ENCODE results near the gene COG6. TPM values are rescaled to one million over a fixed set of nuclear protein-coding genes. Genes with fewer than 3 reads are reported as not detected.

The COG6 gene
- total RNA-seq, 1 donor from 2014 or later = 24.0 TPM

GRCh38 chr13:39672378-39673132 is 17.1 kb downstream of the COG6 start:
- Histone ChIP-seq H3K9ac (ENCODE audit: low read depth in 1 of 3, low read length in 3 of 3) (no peak overlapping the region), H3K36me3 (ENCODE audit: control insufficient read depth in 3 of 3, insufficient read depth in 3 of 3, low read length in 3 of 3) (no peaks in the 10 kb centered on the region), H3K27ac (ENCODE audit: low read depth, low read length) (no peak overlapping the region), H3K4me1 (ENCODE audit: control insufficient read depth in 3 of 3, insufficient read depth in 3 of 3, low read length in 3 of 3) (no peaks in the 10 kb centered on the region), H3K4me3 (ENCODE audit: low read length in 3 of 3) (no peak overlapping the region), H3K27me3 (ENCODE audit: control insufficient read depth in 3 of 3, insufficient read depth in 3 of 3, low read length in 3 of 3) (no peaks in the 10 kb centered on the region), H3K9me3 (ENCODE audit: control insufficient read depth in 3 of 3, low read length in 3 of 3) (no peaks in the 10 kb centered on the region)

GRCh38 chr13:39675904-39676303 is 20.4 kb downstream of the COG6 start:
- H3K4me3 ChIP-seq (ENCODE audit: low read length in 3 of 3) = no peak overlapping the region
- H3K9me3 ChIP-seq (ENCODE audit: control insufficient read depth in 3 of 3, low read length in 3 of 3) = no peaks in the 10 kb centered on the region
- no peak overlapping the region for H3K9ac ChIP-seq (ENCODE audit: low read depth in 1 of 3, low read length in 3 of 3)
- H3K4me1 ChIP-seq (ENCODE audit: control insufficient read depth in 3 of 3, insufficient read depth in 3 of 3, low read length in 3 of 3) = no peaks in the 10 kb centered on the region
- no peaks in the 10 kb centered on the region for H3K27me3 ChIP-seq (ENCODE audit: control insufficient read depth in 3 of 3, insufficient read depth in 3 of 3, low read length in 3 of 3)
- peaks cover 4 to 13% (median 9%) of the 10 kb centered on the region in 3 donors for H3K36me3 ChIP-seq (ENCODE audit: control insufficient read depth in 3 of 3, insufficient read depth in 3 of 3, low read length in 3 of 3)
- no peak overlapping the region for H3K27ac ChIP-seq (ENCODE audit: low read depth, low read length)

- Histone ChIP-seq H3K4me3 (ENCODE audit: low read length in 3 of 3) (no peak overlapping the region), H3K36me3 (ENCODE audit: control insufficient read depth in 3 of 3, insufficient read depth in 3 of 3, low read length in 3 of 3) (peaks cover 4 to 14% (median 13%) of the 10 kb centered on the region in 3 donors), H3K9ac (ENCODE audit: low read depth in 1 of 3, low read length in 3 of 3) (no peak overlapping the region), H3K9me3 (ENCODE audit: control insufficient read depth in 3 of 3, low read length in 3 of 3) (no peaks in the 10 kb centered on the region), H3K27ac (ENCODE audit: low read depth, low read length) (no peak overlapping the region), H3K4me1 (ENCODE audit: control insufficient read depth in 3 of 3, insufficient read depth in 3 of 3, low read length in 3 of 3) (no peaks in the 10 kb centered on the region), H3K27me3 (ENCODE audit: control insufficient read depth in 3 of 3, insufficient read depth in 3 of 3, low read length in 3 of 3) (no peaks in the 10 kb centered on the region)
Measured at GRCh38 chr13:39676315-39676876, 20.9 kb downstream of the COG6 start.

- no peaks in the 10 kb centered on the region for H3K27me3 ChIP-seq (ENCODE audit: control insufficient read depth in 3 of 3, insufficient read depth in 3 of 3, low read length in 3 of 3)
- no peak overlapping the region for H3K4me3 ChIP-seq (ENCODE audit: low read length in 3 of 3)
- H3K36me3 ChIP-seq (ENCODE audit: control insufficient read depth in 3 of 3, insufficient read depth in 3 of 3, low read length in 3 of 3) = peaks cover 8 to 20% (median 13%) of the 10 kb centered on the region in 3 donors
- H3K27ac ChIP-seq (ENCODE audit: low read depth, low read length) = no peak overlapping the region
- H3K4me1 ChIP-seq (ENCODE audit: control insufficient read depth in 3 of 3, insufficient read depth in 3 of 3, low read length in 3 of 3) = no peaks in the 10 kb centered on the region
- no peaks in the 10 kb centered on the region for H3K9me3 ChIP-seq (ENCODE audit: control insufficient read depth in 3 of 3, low read length in 3 of 3)
- H3K9ac ChIP-seq (ENCODE audit: low read depth in 1 of 3, low read length in 3 of 3) = no peak overlapping the region
Measured at GRCh38 chr13:39682310-39682709, 26.8 kb downstream of the COG6 start.

- Histone ChIP-seq H3K27ac (ENCODE audit: low read depth, low read length) (no peak overlapping the region), H3K4me1 (ENCODE audit: control insufficient read depth in 3 of 3, insufficient read depth in 3 of 3, low read length in 3 of 3) (no peaks in the 10 kb centered on the region), H3K9ac (ENCODE audit: low read depth in 1 of 3, low read length in 3 of 3) (no peak overlapping the region), H3K4me3 (ENCODE audit: low read length in 3 of 3) (no peak overlapping the region), H3K36me3 (ENCODE audit: control insufficient read depth in 3 of 3, insufficient read depth in 3 of 3, low read length in 3 of 3) (peaks cover 10 to 20% (median 17%) of the 10 kb centered on the region in 3 donors), H3K9me3 (ENCODE audit: control insufficient read depth in 3 of 3, low read length in 3 of 3) (no peaks in the 10 kb centered on the region), H3K27me3 (ENCODE audit: control insufficient read depth in 3 of 3, insufficient read depth in 3 of 3, low read length in 3 of 3) (no peaks in the 10 kb centered on the region)
Measured at GRCh38 chr13:39682788-39683187, 27.3 kb downstream of the COG6 start.

GRCh38 chr13:39684531-39685137 is 29.2 kb downstream of the COG6 start:
- H3K9ac ChIP-seq (ENCODE audit: low read depth in 1 of 3, low read length in 3 of 3) = no peak overlapping the region
- H3K9me3 ChIP-seq (ENCODE audit: control insufficient read depth in 3 of 3, low read length in 3 of 3) = no peaks in the 10 kb centered on the region
- no peak overlapping the region for H3K4me3 ChIP-seq (ENCODE audit: low read length in 3 of 3)
- H3K36me3 ChIP-seq (ENCODE audit: control insufficient read depth in 3 of 3, insufficient read depth in 3 of 3, low read length in 3 of 3) = peaks cover 10 to 20% (median 18%) of the 10 kb centered on the region in 3 donors
- H3K4me1 ChIP-seq (ENCODE audit: control insufficient read depth in 3 of 3, insufficient read depth in 3 of 3, low read length in 3 of 3) = no peaks in the 10 kb centered on the region
- H3K27ac ChIP-seq (ENCODE audit: low read depth, low read length) = no peak overlapping the region
- no peaks in the 10 kb centered on the region for H3K27me3 ChIP-seq (ENCODE audit: control insufficient read depth in 3 of 3, insufficient read depth in 3 of 3, low read length in 3 of 3)

GRCh38 chr13:39685652-39686051 is 30.2 kb downstream of the COG6 start:
- Histone ChIP-seq H3K9ac (ENCODE audit: low read depth in 1 of 3, low read length in 3 of 3) (no peak overlapping the region), H3K36me3 (ENCODE audit: control insufficient read depth in 3 of 3, insufficient read depth in 3 of 3, low read length in 3 of 3) (peaks cover 7 to 14% (median 12%) of the 10 kb centered on the region in 3 donors)

GRCh38 chr13:39688278-39688677 is 32.8 kb downstream of the COG6 start:
- no peak overlapping the region for H3K9ac ChIP-seq (ENCODE audit: low read depth in 1 of 3, low read length in 3 of 3)
- no peak overlapping the region for H3K27ac ChIP-seq (ENCODE audit: low read depth, low read length)
- H3K4me1 ChIP-seq (ENCODE audit: control insufficient read depth in 3 of 3, insufficient read depth in 3 of 3, low read length in 3 of 3) = no peaks in the 10 kb centered on the region
- H3K27me3 ChIP-seq (ENCODE audit: control insufficient read depth in 3 of 3, insufficient read depth in 3 of 3, low read length in 3 of 3) = no peaks in the 10 kb centered on the region
- peaks cover 1 to 10% (median 2%) of the 10 kb centered on the region in 3 donors for H3K36me3 ChIP-seq (ENCODE audit: control insufficient read depth in 3 of 3, insufficient read depth in 3 of 3, low read length in 3 of 3)
- H3K4me3 ChIP-seq (ENCODE audit: low read length in 3 of 3) = no peak overlapping the region
- no peaks in the 10 kb centered on the region for H3K9me3 ChIP-seq (ENCODE audit: control insufficient read depth in 3 of 3, low read length in 3 of 3)

More at GRCh38 chr13:39685652-39686051, 30.2 kb downstream of the COG6 start:
- Histone ChIP-seq H3K4me1 (ENCODE audit: control insufficient read depth in 3 of 3, insufficient read depth in 3 of 3, low read length in 3 of 3) (no peaks in the 10 kb centered on the region), H3K27me3 (ENCODE audit: control insufficient read depth in 3 of 3, insufficient read depth in 3 of 3, low read length in 3 of 3) (no peaks in the 10 kb centered on the region), H3K27ac (ENCODE audit: low read depth, low read length) (no peak overlapping the region), H3K9me3 (ENCODE audit: control insufficient read depth in 3 of 3, low read length in 3 of 3) (no peaks in the 10 kb centered on the region), H3K4me3 (ENCODE audit: low read length in 3 of 3) (no peak overlapping the region)

GRCh38 chr13:39688699-39689405 is 33.4 kb downstream of the COG6 start:
- H3K9ac ChIP-seq (ENCODE audit: low read depth in 1 of 3, low read length in 3 of 3) = no peak overlapping the region
- H3K9me3 ChIP-seq (ENCODE audit: control insufficient read depth in 3 of 3, low read length in 3 of 3) = no peaks in the 10 kb centered on the region
- H3K27me3 ChIP-seq (ENCODE audit: control insufficient read depth in 3 of 3, insufficient read depth in 3 of 3, low read length in 3 of 3) = no peaks in the 10 kb centered on the region
- H3K4me3 ChIP-seq (ENCODE audit: low read length in 3 of 3) = no peak overlapping the region
- H3K4me1 ChIP-seq (ENCODE audit: control insufficient read depth in 3 of 3, insufficient read depth in 3 of 3, low read length in 3 of 3) = no peaks in the 10 kb centered on the region
- H3K27ac ChIP-seq (ENCODE audit: low read depth, low read length) = no peak overlapping the region
- peaks cover 0 to 10% (median 2%) of the 10 kb centered on the region in 3 donors for H3K36me3 ChIP-seq (ENCODE audit: control insufficient read depth in 3 of 3, insufficient read depth in 3 of 3, low read length in 3 of 3)
